Endothelial cell of umbilical vein (primary cell): ENCODE results near the gene TXNIP. TPM values are rescaled to one million over a fixed set of nuclear protein-coding genes. Genes with fewer than 3 reads are reported as not detected.

Experiments
- BruUV-seq: library from RNA; stranded (reverse); fragments of 400-500 nt; replicated peaks from 2 replicates; lab custom pipeline; 2021; lab: Mats Ljungman, UMichigan
- CTCF ChIA-PET: fragments of 300-600, 350-600 bp; sonication (Branson Sonifier 250); formaldehyde crosslinking; loops from one replicate; lab custom pipeline; 2021; ENCODE audit warnings: antibody characterized with exemption, inconsistent platforms; lab: Charles Lee
- POLR2A ChIA-PET: fragments of 300-600, 350-600 bp; sonication (Branson Sonifier 250); formaldehyde crosslinking; loops from one replicate; lab custom pipeline; 2021; ENCODE audit warnings: antibody characterized with exemption, inconsistent platforms; lab: Charles Lee
- DNase-seq: peaks from one replicate; pipeline ENCODE4 v3.0.0-alpha.2; 2011; ENCODE audit warnings: low read depth, low spot score
- FAIRE-seq: peaks from 2 replicates; lab custom pipeline; 2011; peaks lifted over from hg19 to GRCh38; lab: Jason Lieb, UNC
- H2AFZ ChIP-seq: 2 replicates; pipeline ENCODE4 v1.6.0; 2012; ENCODE audit warnings: low read depth, low read length, control low read depth, inconsistent platforms
- H3K27ac ChIP-seq: 2 replicates; pipeline ENCODE4 v1.5.1; 2011; ENCODE audit warnings: low read depth, mild to moderate bottlenecking, control low read depth, low read length, moderate library complexity; ENCODE audit not compliant: insufficient read depth
- H3K27me3 ChIP-seq, 2 experiments: 2 replicates each; pipeline versions ENCODE4 v1.6.0 to v1.6.1; 2011; ENCODE audit warnings: low read length in 2 of 2, mixed read lengths in 1 of 2; ENCODE audit not compliant: control insufficient read depth in 2 of 2, insufficient read depth in 2 of 2
- H3K36me3 ChIP-seq, 2 experiments: 2 replicates in 1 of 2; 3 replicates in 1 of 2; pipeline ENCODE4 v1.5.1; 2011; ENCODE audit warnings: low read length in 2 of 2, mild to moderate bottlenecking in 1 of 2, moderate library complexity in 1 of 2; ENCODE audit not compliant: control insufficient read depth in 2 of 2, insufficient read depth in 2 of 2; ENCODE audit errors: extremely low read depth in 1 of 2
- H3K4me1 ChIP-seq: 3 replicates; pipeline ENCODE4 v1.5.1; 2011; ENCODE audit warnings: mild to moderate bottlenecking, low read length; ENCODE audit not compliant: control insufficient read depth, insufficient read depth; ENCODE audit errors: extremely low read depth
- H3K4me2 ChIP-seq: 2 replicates; pipeline ENCODE4 v1.6.1; 2011; ENCODE audit warnings: low read length, control low read depth, mixed read lengths; ENCODE audit not compliant: insufficient read depth
- H3K4me3 ChIP-seq, 3 experiments: fragments of 200-600 bp in 1 of 3; sonication (generic), shearing (Covaris generic) in 1 of 3; replicated peaks in 1 of 3; 2 replicates each; pipeline ENCODE4 v1.5.1; 2011 to 2016; ENCODE audit warnings: control low read depth in 3 of 3, low read length in 3 of 3, mild to moderate bottlenecking in 2 of 3, inconsistent platforms in 1 of 3, low read depth in 1 of 3, moderate library complexity in 1 of 3; ENCODE audit not compliant: insufficient read depth in 1 of 3
- H3K79me2 ChIP-seq: 2 replicates; pipeline ENCODE4 v1.6.0; 2012; ENCODE audit warnings: low read length, inconsistent platforms; ENCODE audit not compliant: control insufficient read depth, insufficient read depth
- H3K9ac ChIP-seq: replicated peaks from 2 replicates; pipeline ENCODE3; 2011; ENCODE audit warnings: low read length, control low read depth; ENCODE audit not compliant: insufficient read depth; ENCODE audit errors: extremely low read depth
- H3K9me1 ChIP-seq: replicated peaks from 3 replicates; pipeline ENCODE4 v1.6.0; 2011; ENCODE audit warnings: mild to moderate bottlenecking, low read length; ENCODE audit not compliant: control insufficient read depth, insufficient read depth; ENCODE audit errors: extremely low read depth
- H3K9me3 ChIP-seq: replicated peaks from 2 replicates; pipeline ENCODE4 v1.5.1; 2012; ENCODE audit warnings: low read length, inconsistent platforms; ENCODE audit not compliant: control insufficient read depth, insufficient read depth
- H4K20me1 ChIP-seq: replicated peaks from 2 replicates; pipeline ENCODE3; 2011; ENCODE audit warnings: mild to moderate bottlenecking, low read length; ENCODE audit not compliant: control insufficient read depth, insufficient read depth; ENCODE audit errors: extremely low read depth
- EZH2 ChIP-seq: IDR thresholded peaks from 2 replicates; pipeline ENCODE4 v1.6.1; 2012; ENCODE audit warnings: borderline replicate concordance, low read depth, mild to moderate bottlenecking, moderate library complexity, low read length, inconsistent platforms; ENCODE audit not compliant: severe bottlenecking
- FOS ChIP-seq: IDR thresholded peaks from 2 replicates; pipeline ENCODE4 v1.6.1; 2011; ENCODE audit warnings: mild to moderate bottlenecking, low read length, moderate library complexity, borderline replicate concordance; ENCODE audit not compliant: insufficient read depth
- GATA2 ChIP-seq: IDR thresholded peaks from 2 replicates; pipeline ENCODE4 v1.7.0; 2011; ENCODE audit warnings: low read depth, mild to moderate bottlenecking, moderate library complexity, mixed read lengths, low read length; ENCODE audit not compliant: insufficient read length, insufficient read depth
- JUN ChIP-seq: IDR thresholded peaks from 2 replicates; pipeline ENCODE4 v1.6.1; 2011; ENCODE audit warnings: borderline replicate concordance, low read depth; ENCODE audit not compliant: insufficient read length, insufficient read depth
- MAX ChIP-seq: IDR thresholded peaks from 2 replicates; pipeline ENCODE4 v1.6.1; 2011; ENCODE audit not compliant: insufficient read depth, insufficient read length
- MYC ChIP-seq: IDR thresholded peaks from one replicate; pipeline ENCODE4 v1.6.1; 2011; ENCODE audit warnings: mild to moderate bottlenecking, low read depth, low read length
- POLR2A ChIP-seq: IDR thresholded peaks from 2 replicates; pipeline ENCODE4 v1.6.1; 2012; ENCODE audit warnings: low read depth, mild to moderate bottlenecking, control low read depth, low read length
- POLR2AphosphoS5 ChIP-seq: IDR thresholded peaks from 2 replicates; pipeline ENCODE4 v1.6.1; 2012; ENCODE audit warnings: low read depth, mild to moderate bottlenecking, control low read depth, low read length, moderate library complexity; ENCODE audit not compliant: insufficient read depth
- dilution Hi-C: fragments of 300-500 bp; cut with MboI; formaldehyde crosslinking; loops from one replicate; pipeline ENCODE4 v1.15.0; 2019; ENCODE audit warnings: low sequenced_read_pairs; ENCODE audit not compliant: extremely low pct_ligation_motif_present
- intact Hi-C: fragments of 100-400 bp; cut with micrococcal nuclease; formaldehyde crosslinking; loops from one replicate; pipeline ENCODE4 v1.10.0; 2022
- polyA plus RNA-seq, 4 experiments: library from polyadenylated mRNA; depleted of rRNA in 3 of 4; stranded (reverse) in 3 of 4; unstranded in 1 of 4; fragments of >200 nt; gene quantifications; 2 replicates each; pipeline versions ENCODE4 v1.2.1 to v1.2.3, GENCODE V29; 2011 to 2012; ENCODE audit warnings: missing spikeins in 1 of 4
- total RNA-seq: library from RNA; stranded (reverse); gene quantifications from 2 replicates; pipeline ENCODE4 v1.2.3, GENCODE V29; 2021
- TF ChIP-seq, protein P1 (sequence below), 2 donors: IDR thresholded peaks; 1 replicate in 1 of 2; 2 replicates in 1 of 2; pipeline ENCODE4 v1.5.1; 2011; ENCODE audit warnings: low read length in 2 of 2, mild to moderate bottlenecking in 2 of 2, moderate library complexity in 2 of 2, control low read depth in 1 of 2, inconsistent platforms in 1 of 2, low read depth in 1 of 2; ENCODE audit not compliant: insufficient read depth in 1 of 2; ENCODE audit errors: extremely low read depth in 1 of 2

Gene TXNIP
- total and polyA plus RNA-seq, 2 donors (not counting 3 experiments of a cell fraction or from before 2014, with no cell fraction given) = 9.1 to 21.8 TPM

DNA sequence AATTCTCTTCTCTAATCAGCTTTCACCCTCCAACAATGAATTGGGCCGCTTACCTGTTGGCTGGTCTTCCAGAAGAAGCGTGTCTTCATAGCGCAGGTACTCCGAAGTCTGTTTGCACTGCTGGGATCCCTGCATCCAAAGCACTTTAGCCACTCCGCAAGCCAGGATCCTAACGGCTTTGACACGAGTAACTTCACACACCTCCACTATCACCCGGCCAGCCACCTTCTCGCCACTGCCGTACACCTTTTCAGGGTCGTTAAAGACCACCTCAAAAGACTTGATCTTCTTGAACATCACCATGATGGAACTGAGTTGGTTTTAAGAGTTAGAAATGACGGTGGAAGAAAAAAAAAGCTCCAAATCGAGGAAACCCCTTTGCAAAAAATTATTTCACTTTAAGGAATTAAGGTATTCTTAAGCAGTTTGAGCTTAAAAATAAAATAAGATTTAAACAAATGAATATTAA lies 381 bp downstream of the TXNIP start:
- ChIA-PET POLR2A (interaction anchor here (0.9 kb wide), 1 partner anchor 16 kb away, joined by 3 read pairs; no protein-coding TSS in a partner anchor), CTCF (interaction anchor here (0.9 to 10.4 kb wide), 3 partner anchors 11 to 38 kb away, joined by 3 to 87 read pairs (median 25); partner anchors contain the start of gene LIX1L)
- Histone ChIP-seq H3K36me3 (peaks cover 2 to 16% of the 10 kb centered on the region in 2 experiments), H3K9me1 (no peaks in the 10 kb centered on the region), H3K9me3 (no peaks in the 10 kb centered on the region), H2AFZ (peak overlapping the region; percentile 72), H3K9ac (peak overlapping the region; percentile 49), H3K79me2 (peaks cover 10% of the 10 kb centered on the region), H3K4me2 (peak overlapping the region; percentile 98), H3K27ac (no peak overlapping the region), H3K27me3 (no peaks in the 10 kb centered on the region), H3K4me3 (peak overlapping the region; percentile 97 to 98 (median 98)), H4K20me1 (no peaks in the 10 kb centered on the region), H3K4me1 (peaks cover 19% of the 10 kb centered on the region)
- FAIRE-seq = no peak
- intact Hi-C loops (loop anchor here (1.0 kb wide), 2 partner anchors 19 to 32 kb away; partner anchors contain the start of genes ANKRD34A and POLR3GL), dilution Hi-C loops (no loop called here)
- DNase-seq = peak; percentile 23
- BruUV-seq = TSS peak; percentile 70
- TF ChIP-seq MAX (no peak), MYC (no peak), POLR2AphosphoS5 (no peak), GATA2 (no peak), EZH2 (no peak), POLR2A (no peak), FOS (no peak), JUN (no peak)
- TF ChIP-seq, protein P1, sequence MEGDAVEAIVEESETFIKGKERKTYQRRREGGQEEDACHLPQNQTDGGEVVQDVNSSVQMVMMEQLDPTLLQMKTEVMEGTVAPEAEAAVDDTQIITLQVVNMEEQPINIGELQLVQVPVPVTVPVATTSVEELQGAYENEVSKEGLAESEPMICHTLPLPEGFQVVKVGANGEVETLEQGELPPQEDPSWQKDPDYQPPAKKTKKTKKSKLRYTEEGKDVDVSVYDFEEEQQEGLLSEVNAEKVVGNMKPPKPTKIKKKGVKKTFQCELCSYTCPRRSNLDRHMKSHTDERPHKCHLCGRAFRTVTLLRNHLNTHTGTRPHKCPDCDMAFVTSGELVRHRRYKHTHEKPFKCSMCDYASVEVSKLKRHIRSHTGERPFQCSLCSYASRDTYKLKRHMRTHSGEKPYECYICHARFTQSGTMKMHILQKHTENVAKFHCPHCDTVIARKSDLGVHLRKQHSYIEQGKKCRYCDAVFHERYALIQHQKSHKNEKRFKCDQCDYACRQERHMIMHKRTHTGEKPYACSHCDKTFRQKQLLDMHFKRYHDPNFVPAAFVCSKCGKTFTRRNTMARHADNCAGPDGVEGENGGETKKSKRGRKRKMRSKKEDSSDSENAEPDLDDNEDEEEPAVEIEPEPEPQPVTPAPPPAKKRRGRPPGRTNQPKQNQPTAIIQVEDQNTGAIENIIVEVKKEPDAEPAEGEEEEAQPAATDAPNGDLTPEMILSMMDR (IDR thresholded peaks at IDR 0.05; ENCODE audit: extremely low read depth in 1 of 2, insufficient read depth in 1 of 2, low read depth in 1 of 2, low read length in 2 of 2) = no peak
